ENCODE results near the gene NFKBIL1.

GRCh38 chr6:31574106-31575061 is 27.0 kb downstream of the NFKBIL1 start:
- TF ChIP-seq EZH2 (IDR thresholded peaks at IDR 0.05; ENCODE audit: borderline replicate concordance) (no peak), CTCF (IDR thresholded peaks at IDR 0.05; ENCODE audit: poor library complexity) (no peak)

Measured in hepatocyte (in vitro differentiated cells).